ENCODE measurements around the gene ZBTB11. TPM values are rescaled to one million over a fixed set of nuclear protein-coding genes. Genes with fewer than 3 reads are reported as not detected.

ZBTB11 gene
- total and polyA plus RNA-seq, 2 experiments from 2014 or later, result 8.7 to 21.4 TPM

GRCh38 chr3:101722394-101723173, 45.7 kb upstream of the ZBTB11 start:
- Histone ChIP-seq H3F3A (ENCODE audit: insufficient read depth) (no peaks in the 10 kb centered on the region; the same call in 1 of the 2 replicates), H3K79me2 (ENCODE audit: insufficient read depth) (peaks cover 21% of the 10 kb centered on the region), H3K9me3 (ENCODE audit: low read depth) (no peaks in the 10 kb centered on the region), H3K9me2 (ENCODE audit: insufficient read depth) (no peaks in the 10 kb centered on the region), H3K4me1 (ENCODE audit: insufficient read depth) (peaks cover 13% of the 10 kb centered on the region), H3K4me3 (no peak overlapping the region), H2AFZ (peak overlapping the region; percentile 47), H3K4me2 (ENCODE audit: unreplicated experiment) (no peak overlapping the region), H3K9ac (no peak overlapping the region), H3K36me3 (ENCODE audit: low read depth) (no peaks in the 10 kb centered on the region), H3K27ac (no peak overlapping the region), H3K27me3 (replicated peaks; ENCODE audit: insufficient read depth) (no peaks in the 10 kb centered on the region), H4K20me1 (ENCODE audit: insufficient read depth) (no peaks in the 10 kb centered on the region)
- in situ Hi-C loops (cut with MboI), result no loop called here
- TF ChIP-seq EZH2phosphoT487 (IDR thresholded peaks at IDR 0.05; ENCODE audit: insufficient read depth, low read depth), result no peak
- no peak for DNase-seq
- 51 to 63% methylated on average over 7 of the region's 7 CpGs for WGBS, 2 experiments (ENCODE audit: low coverage in 1 of 2, low lambda C conversion rate in 2 of 2, missing lambda C conversion rate in 2 of 2)

- Histone ChIP-seq H2AFZ (peak overlapping the region; percentile 47), H3K4me1 (ENCODE audit: insufficient read depth) (peaks cover 8% of the 10 kb centered on the region), H3K4me2 (ENCODE audit: unreplicated experiment) (no peak overlapping the region), H4K20me1 (ENCODE audit: insufficient read depth) (no peaks in the 10 kb centered on the region), H3K27ac (peak overlapping the region; percentile 28; the same call in 1 of the 2 replicates), H3K9me2 (ENCODE audit: insufficient read depth) (no peaks in the 10 kb centered on the region), H3K9ac (no peak overlapping the region), H3K27me3 (replicated peaks; ENCODE audit: insufficient read depth) (no peaks in the 10 kb centered on the region), H3K4me3 (no peak overlapping the region), H3K9me3 (ENCODE audit: low read depth) (no peaks in the 10 kb centered on the region), H3K36me3 (ENCODE audit: low read depth) (no peaks in the 10 kb centered on the region), H3K79me2 (ENCODE audit: insufficient read depth) (peaks cover 13% of the 10 kb centered on the region), H3F3A (ENCODE audit: insufficient read depth) (no peaks in the 10 kb centered on the region; the same call in 1 of the 2 replicates)
- in situ Hi-C loops (cut with MboI), result no loop called here
- TF ChIP-seq EZH2 (IDR thresholded peaks at IDR 0.05; ENCODE audit: insufficient read depth, poor library complexity, severe bottlenecking) (no peak), EZH2phosphoT487 (IDR thresholded peaks at IDR 0.05; ENCODE audit: insufficient read depth, low read depth) (no peak)
- 66 to 68% methylated on average over 10 of the region's 10 CpGs for WGBS, 2 experiments (ENCODE audit: low coverage in 1 of 2, low lambda C conversion rate in 2 of 2, missing lambda C conversion rate in 2 of 2)
- peak; percentile 64 for DNase-seq
These were observed 44.2 kb upstream of the ZBTB11 start for GRCh38 chr3:101720851-101721840.

- no peak for DNase-seq
These were observed 42.8 kb upstream of the ZBTB11 start for GRCh38 chr3:101719604-101720185.

GRCh38 chr3:101718455-101718854, 41.5 kb upstream of the ZBTB11 start:
- Histone ChIP-seq H3K79me2 (ENCODE audit: insufficient read depth) (no peaks in the 10 kb centered on the region), H3F3A (ENCODE audit: insufficient read depth) (no peaks in the 10 kb centered on the region; the same call in 1 of the 2 replicates), H3K27ac (no peak overlapping the region), H3K4me3 (no peak overlapping the region), H4K20me1 (ENCODE audit: insufficient read depth) (no peaks in the 10 kb centered on the region), H2AFZ (no peak overlapping the region), H3K9me3 (ENCODE audit: low read depth) (no peaks in the 10 kb centered on the region), H3K9me2 (ENCODE audit: insufficient read depth) (no peaks in the 10 kb centered on the region), H3K36me3 (ENCODE audit: low read depth) (no peaks in the 10 kb centered on the region), H3K9ac (no peak overlapping the region), H3K4me2 (ENCODE audit: unreplicated experiment) (no peak overlapping the region), H3K4me1 (ENCODE audit: insufficient read depth) (no peaks in the 10 kb centered on the region; the same call in 1 of the 2 replicates), H3K27me3 (replicated peaks; ENCODE audit: insufficient read depth) (no peaks in the 10 kb centered on the region)
- TF ChIP-seq EZH2 (IDR thresholded peaks at IDR 0.05; ENCODE audit: insufficient read depth, poor library complexity, severe bottlenecking) (no peak), EZH2phosphoT487 (IDR thresholded peaks at IDR 0.05; ENCODE audit: insufficient read depth, low read depth) (no peak)
- WGBS, 2 experiments (ENCODE audit: low coverage in 1 of 2, low lambda C conversion rate in 2 of 2, missing lambda C conversion rate in 2 of 2), result 71 to 83% methylated on average over 1 of the region's 1 CpG
- in situ Hi-C loops (cut with MboI), result no loop called here
- DNase-seq, result no peak

More at GRCh38 chr3:101719604-101720185, 42.8 kb upstream of the ZBTB11 start:
- Histone ChIP-seq H3K9me2 (ENCODE audit: insufficient read depth) (no peaks in the 10 kb centered on the region), H3K4me2 (ENCODE audit: unreplicated experiment) (no peak overlapping the region), H3K4me1 (ENCODE audit: insufficient read depth) (peaks cover 4% of the 10 kb centered on the region), H3K9me3 (ENCODE audit: low read depth) (no peaks in the 10 kb centered on the region), H3K9ac (no peak overlapping the region), H4K20me1 (ENCODE audit: insufficient read depth) (no peaks in the 10 kb centered on the region), H3K27ac (no peak overlapping the region), H3K79me2 (ENCODE audit: insufficient read depth) (no peaks in the 10 kb centered on the region), H3K36me3 (ENCODE audit: low read depth) (no peaks in the 10 kb centered on the region), H3F3A (ENCODE audit: insufficient read depth) (no peaks in the 10 kb centered on the region; the same call in 1 of the 2 replicates), H3K27me3 (replicated peaks; ENCODE audit: insufficient read depth) (no peaks in the 10 kb centered on the region), H3K4me3 (no peak overlapping the region), H2AFZ (no peak overlapping the region)
- no peak for TF ChIP-seq EZH2phosphoT487 (IDR thresholded peaks at IDR 0.05; ENCODE audit: insufficient read depth, low read depth)
- no peak for TF ChIP-seq EZH2 (IDR thresholded peaks at IDR 0.05; ENCODE audit: insufficient read depth, poor library complexity, severe bottlenecking)
- in situ Hi-C loops (cut with MboI), result no loop called here
- 94 to 95% methylated on average over 3 of the region's 3 CpGs for WGBS, 2 experiments (ENCODE audit: low coverage in 1 of 2, low lambda C conversion rate in 2 of 2, missing lambda C conversion rate in 2 of 2)
